H1 (cell line): ENCODE measurements around the gene CHPF. TPM values are rescaled to one million over a fixed set of nuclear protein-coding genes. Genes with fewer than 3 reads are reported as not detected.

Experiments
- CTCF ChIA-PET: fragments of 300-600 bp; sonication (Branson Sonifier 250); formaldehyde crosslinking; loops from one replicate; lab custom pipeline; 2021; ENCODE audit not compliant: partially characterized antibody; lab: Charles Lee
- POLR2A ChIA-PET: fragments of 300-600 bp; sonication (Branson Sonifier 250); formaldehyde crosslinking; loops from one replicate; lab custom pipeline; 2021; ENCODE audit warnings: inconsistent platforms; ENCODE audit not compliant: partially characterized antibody; lab: Charles Lee
- DNase-seq, 2 experiments: peaks; one replicate each; pipeline versions ENCODE4 v3.0.0 to v3.0.0-alpha.2; 2010 to 2022; ENCODE audit warnings: low spot score in 2 of 2, low read depth in 1 of 2, mixed read lengths in 1 of 2
- FAIRE-seq: peaks from 2 replicates; lab custom pipeline; 2011; peaks lifted over from hg19 to GRCh38; lab: Jason Lieb, UNC
- H2AFZ ChIP-seq: 2 replicates; pipeline ENCODE4 v1.8.1; 2012; ENCODE audit warnings: low read length, inconsistent platforms
- H2AK5ac ChIP-seq: 2 replicates; pipeline ENCODE4 v1.6.1; 2013; ENCODE audit warnings: low read depth, low read length
- H2BK120ac ChIP-seq: replicated peaks from 2 replicates; pipeline ENCODE3; 2013; ENCODE audit warnings: low read depth, low read length, inconsistent platforms
- H2BK12ac ChIP-seq: 2 replicates; pipeline ENCODE4 v1.6.1; 2013; ENCODE audit warnings: low read depth, low read length
- H2BK15ac ChIP-seq: 2 replicates; pipeline ENCODE4 v1.6.1; 2013; ENCODE audit warnings: low read length
- H2BK20ac ChIP-seq: 2 replicates; pipeline ENCODE4 v1.6.1; 2013; ENCODE audit warnings: low read length
- H2BK5ac ChIP-seq: 2 replicates; pipeline ENCODE4 v1.6.1; 2013; ENCODE audit warnings: low read depth, low read length
- H3K14ac ChIP-seq: 2 replicates; pipeline ENCODE4 v1.6.1; 2013; ENCODE audit warnings: inconsistent platforms; ENCODE audit not compliant: insufficient read length
- H3K18ac ChIP-seq: 2 replicates; pipeline ENCODE4 v1.6.1; 2013; ENCODE audit warnings: low read length; ENCODE audit errors: extremely low read depth
- H3K23ac ChIP-seq: 2 replicates; pipeline ENCODE4 v1.6.1; 2013; ENCODE audit warnings: inconsistent platforms; ENCODE audit not compliant: insufficient read length
- H3K23me2 ChIP-seq: 2 replicates; pipeline ENCODE4 v1.6.1; 2013; ENCODE audit warnings: low read depth, low read length
- H3K27ac ChIP-seq: 2 replicates; pipeline ENCODE4 v1.6.1; 2011; ENCODE audit warnings: low read depth, low read length, inconsistent platforms
- H3K27me3 ChIP-seq, 4 experiments: replicated peaks in 1 of 4; 1 replicate in 1 of 4; 2 replicates in 3 of 4; pipeline versions ENCODE4 v1.6.1 to v1.8.1; 2011 to 2013; ENCODE audit warnings: low read length in 3 of 4, mild to moderate bottlenecking in 3 of 4, inconsistent platforms in 2 of 4, mixed read lengths in 2 of 4, moderate library complexity in 1 of 4; ENCODE audit not compliant: control insufficient read depth in 3 of 4, insufficient read depth in 3 of 4; ENCODE audit errors: extremely low read depth in 1 of 4
- H3K36me3 ChIP-seq, 4 experiments: 2 replicates each; pipeline versions ENCODE4 v1.6.1 to v1.8.1; 2011 to 2013; ENCODE audit warnings: mild to moderate bottlenecking in 4 of 4, low read length in 3 of 4, moderate library complexity in 2 of 4, control low read depth in 1 of 4, inconsistent platforms in 1 of 4; ENCODE audit not compliant: insufficient read depth in 4 of 4, control insufficient read depth in 2 of 4
- H3K4ac ChIP-seq: replicated peaks from 2 replicates; pipeline ENCODE3; 2013; ENCODE audit warnings: low read length, low read depth, mixed read lengths, inconsistent platforms; ENCODE audit not compliant: insufficient read length
- H3K4me1 ChIP-seq, 4 experiments: replicated peaks in 1 of 4; 1 replicate in 1 of 4; 2 replicates in 3 of 4; pipeline versions ENCODE4 v1.6.1 to v1.8.1; 2011 to 2013; ENCODE audit warnings: low read length in 3 of 4, inconsistent platforms in 2 of 4, mixed read lengths in 1 of 4; ENCODE audit not compliant: insufficient read depth in 4 of 4, control insufficient read depth in 3 of 4
- H3K4me2 ChIP-seq, 2 experiments: 2 replicates each; pipeline versions ENCODE4 v1.6.1 to v1.8.1; 2011 to 2013; ENCODE audit warnings: low read depth in 2 of 2, low read length in 2 of 2, control low read depth in 1 of 2, inconsistent platforms in 1 of 2, mild to moderate bottlenecking in 1 of 2; ENCODE audit not compliant: insufficient read depth in 1 of 2
- H3K4me3 ChIP-seq, 4 experiments: fragments of 200-600, 300-600 bp in 1 of 4; sonication (generic), shearing (Covaris generic), sonication (Bioruptor Twin) in 1 of 4; 2 replicates each; pipeline versions ENCODE4 v1.5.1 to v1.8.1; 2011 to 2016; ENCODE audit warnings: low read length in 4 of 4, low read depth in 3 of 4, control low read depth in 2 of 4, inconsistent platforms in 2 of 4, mild to moderate bottlenecking in 2 of 4, mixed read lengths in 1 of 4, moderate library complexity in 1 of 4; ENCODE audit not compliant: insufficient read depth in 2 of 4; ENCODE audit errors: extremely low read depth in 1 of 4
- H3K56ac ChIP-seq: replicated peaks from 2 replicates; pipeline ENCODE3; 2013; ENCODE audit warnings: low read depth, mild to moderate bottlenecking, mixed read lengths, low read length, inconsistent platforms; ENCODE audit not compliant: insufficient read length
- H3K79me1 ChIP-seq: 2 replicates; pipeline ENCODE4 v1.6.1; 2013; ENCODE audit warnings: low read depth, low read length, control low read depth
- H3K79me2 ChIP-seq, 2 experiments: 2 replicates each; pipeline versions ENCODE4 v1.6.1 to v1.8.1; 2012 to 2013; ENCODE audit warnings: low read length in 2 of 2, mild to moderate bottlenecking in 2 of 2, inconsistent platforms in 1 of 2; ENCODE audit not compliant: insufficient read depth in 2 of 2, control insufficient read depth in 1 of 2
- H3K9ac ChIP-seq, 4 experiments: replicated peaks in 1 of 4; 1 replicate in 1 of 4; 2 replicates in 3 of 4; pipeline versions ENCODE4 v1.6.1 to v1.8.1; 2011 to 2013; ENCODE audit warnings: low read depth in 3 of 4, low read length in 3 of 4, control low read depth in 2 of 4, mild to moderate bottlenecking in 2 of 4, moderate library complexity in 2 of 4, inconsistent platforms in 1 of 4; ENCODE audit errors: extremely low read depth in 1 of 4
- H3K9me3 ChIP-seq, 2 experiments: 2 replicates each; pipeline versions ENCODE4 v1.6.1 to v1.8.1; 2012 to 2013; ENCODE audit warnings: mild to moderate bottlenecking in 2 of 2, moderate library complexity in 2 of 2, control low read depth in 1 of 2, inconsistent platforms in 1 of 2, low read depth in 1 of 2, low read length in 1 of 2, mixed read lengths in 1 of 2; ENCODE audit not compliant: insufficient read depth in 2 of 2
- H4K20me1 ChIP-seq, 2 experiments: replicated peaks in 1 of 2; 2 replicates each; pipeline versions ENCODE3 to v1.8.1; 2011 to 2013; ENCODE audit warnings: inconsistent platforms in 2 of 2, low read length in 2 of 2, mild to moderate bottlenecking in 1 of 2; ENCODE audit not compliant: insufficient read depth in 2 of 2, control insufficient read depth in 1 of 2
- H4K5ac ChIP-seq: 2 replicates; pipeline ENCODE4 v1.6.1; 2013; ENCODE audit warnings: low read length, low read depth, mixed read lengths, inconsistent platforms; ENCODE audit not compliant: insufficient read length
- H4K8ac ChIP-seq: 2 replicates; pipeline ENCODE4 v1.8.0; 2013; ENCODE audit warnings: mild to moderate bottlenecking, moderate library complexity, low read length, inconsistent platforms; ENCODE audit not compliant: insufficient read depth; ENCODE audit errors: extremely low read depth
- H4K91ac ChIP-seq: replicated peaks from 2 replicates; pipeline ENCODE3; 2013; ENCODE audit warnings: low read length, mixed read lengths, inconsistent platforms; ENCODE audit not compliant: insufficient read length
- CREB1 ChIP-seq: IDR thresholded peaks from 2 replicates; pipeline ENCODE4 v1.6.1; 2012; ENCODE audit warnings: inconsistent platforms
- EZH2 ChIP-seq: fragments of 200-600 bp; sonication (generic); IDR thresholded peaks from 2 replicates; pipeline ENCODE4 v1.7.1; 2012; ENCODE audit warnings: low read depth, mild to moderate bottlenecking, moderate library complexity, low read length, inconsistent platforms; ENCODE audit not compliant: severe bottlenecking
- HDAC2 ChIP-seq, 2 experiments: fragments of 300-600 bp in 1 of 2; sonication (generic) in 1 of 2; IDR thresholded peaks; 2 replicates each; pipeline ENCODE4 v1.6.1; 2011 to 2012; ENCODE audit warnings: low read depth in 2 of 2, low read length in 2 of 2, mild to moderate bottlenecking in 2 of 2, moderate library complexity in 2 of 2, borderline replicate concordance in 1 of 2, inconsistent platforms in 1 of 2
- SUZ12 ChIP-seq: fragments of 200-600 bp; sonication (generic); IDR thresholded peaks from 2 replicates; pipeline ENCODE4 v1.6.1; 2012; ENCODE audit warnings: mild to moderate bottlenecking, inconsistent platforms, low read length, moderate library complexity, mixed read lengths
- WGBS, 2 experiments: shearing (Covaris generic) in 1 of 2; methylation state at CpG; one replicate each; pipeline versions ENCODE4 v1.1.6 to v1.1.7; 2013 to 2015; ENCODE audit warnings: low lambda C conversion rate in 2 of 2, mixed read lengths in 2 of 2, inconsistent platforms in 1 of 2, low coverage in 1 of 2, missing lambda C conversion rate in 1 of 2; ENCODE audit not compliant: insufficient replicate concordance in 2 of 2, insufficient coverage in 1 of 2, insufficient read length in 1 of 2; ENCODE audit errors: extremely low coverage in 1 of 2, missing lambda C conversion rate in 1 of 2; 5-methylcytosine and 5-hydroxymethylcytosine counted together
- polyA plus RNA-seq, 7 experiments: library from polyadenylated mRNA; depleted of rRNA in 3 of 7; stranded (reverse) in 5 of 7; unstranded in 2 of 7; fragments of >200 nt in 5 of 7; fragments of 200-250 nt in 2 of 7; gene quantifications; 1 replicate in 5 of 7; 2 replicates in 1 of 7; 4 replicates in 1 of 7; pipeline versions ENCODE4 v1.2.1 to v1.2.3, GENCODE V29; 2011 to 2013; ENCODE audit warnings: missing spikeins in 2 of 7, mixed read lengths in 2 of 7
- total RNA-seq: library from RNA; stranded (reverse); fragmentation: NEBNext Ultra II Directional; extraction: Animal tissue kit (Norgen Biotek cat#: 25700); gene quantifications from 2 replicates; pipeline ENCODE4 v1.2.1, GENCODE V29; 2021
- TF ChIP-seq, protein P1 (sequence below): IDR thresholded peaks from 2 replicates; pipeline ENCODE4 v1.6.1; 2012; ENCODE audit warnings: inconsistent platforms

The CHPF gene
- total and polyA plus RNA-seq, 2 of the 8 experiments (the other 6 are each of a cell fraction or from before 2014, with no cell fraction given), result 62.9 to 67.3 TPM

GRCh38 chr2:219497495-219498279, 45.9 kb downstream of the CHPF start:
- Histone ChIP-seq H2AFZ (peak overlapping the region; percentile 74), H3K79me1 (no peaks in the 10 kb centered on the region; the same call in 1 of the 2 replicates), H2BK20ac (no peak overlapping the region), H4K20me1 (no peaks in the 10 kb centered on the region), H2BK15ac (no peak overlapping the region), H2BK12ac (peak overlapping the region; percentile 86; the same call in 1 of the 2 replicates), H4K5ac (no peak overlapping the region), H3K4ac (no peak overlapping the region), H3K79me2 (no peaks in the 10 kb centered on the region), H3K14ac (no peak overlapping the region), H3K27ac (no peak overlapping the region), H3K9me3 (no peaks in the 10 kb centered on the region), H3K9ac (no peak overlapping the region), H3K56ac (no peak overlapping the region), H4K8ac (peak overlapping the region; percentile 43), H2BK5ac (peak overlapping the region; percentile 55; the same call in 1 of the 2 replicates), H3K23ac (no peak overlapping the region), H2AK5ac (no peak overlapping the region), H3K4me1 (peaks cover 9 to 43% (median 21%) of the 10 kb centered on the region in 4 experiments), H4K91ac (peak overlapping the region; percentile 81), H3K36me3 (no peaks in the 10 kb centered on the region), H3K23me2 (peaks cover 24% of the 10 kb centered on the region), H3K27me3 (peaks cover 20 to 44% (median 32%) of the 10 kb centered on the region in 4 experiments), H3K4me2 (peak overlapping the region; percentile 97 to 99), H3K18ac (peak overlapping the region; percentile 10; the same call in 1 of the 2 replicates), H2BK120ac (no peak overlapping the region), H3K4me3 (peak overlapping the region; percentile 32 to 72 (median 64))
- DNase-seq (peak in 1 of 2 experiments; percentile 76), FAIRE-seq (no peak)
- TF ChIP-seq EZH2 (peak; percentile 63), CREB1 (peak; percentile 4; the same call in 1 of the 2 replicates), SUZ12 (peak; percentile 83), HDAC2 (IDR thresholded peaks at IDR 0.05; ENCODE audit: borderline replicate concordance in 1 of 2, low read depth in 2 of 2, low read length in 2 of 2) (no peak; a peak in 1 of 4 replicates)
- TF ChIP-seq, protein P1, sequence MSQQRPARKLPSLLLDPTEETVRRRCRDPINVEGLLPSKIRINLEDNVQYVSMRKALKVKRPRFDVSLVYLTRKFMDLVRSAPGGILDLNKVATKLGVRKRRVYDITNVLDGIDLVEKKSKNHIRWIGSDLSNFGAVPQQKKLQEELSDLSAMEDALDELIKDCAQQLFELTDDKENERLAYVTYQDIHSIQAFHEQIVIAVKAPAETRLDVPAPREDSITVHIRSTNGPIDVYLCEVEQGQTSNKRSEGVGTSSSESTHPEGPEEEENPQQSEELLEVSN, result no peak; the same call in 1 of the 2 replicates
- ChIA-PET POLR2A (interaction anchor here (0.8 to 19.9 kb wide), 13 partner anchors 9 to 195 kb away, joined by 3 to 216 read pairs (median 4); partner anchors contain the start of genes ASIC4, CHPF, STK11IP and TMEM198), CTCF (interaction anchor here (0.9 to 113.1 kb wide), 8 partner anchors 8 to 291 kb away, joined by 3 to 7248 read pairs (median 8); partner anchors contain the start of genes ASIC4, CHPF, DES and GMPPA)
- 7% methylated on average over 48 of the region's 59 CpGs; no CpG with 5 or more reads in 1 of the 2 experiments for WGBS, 2 experiments
